SK-N-SH treated with all-trans-retinoic acid at 6 μM for 48 hours (cell line): ENCODE results near the gene SEMA5A.

Source experiments
- ISL1 ChIP-seq: fragments of 250-450 bp; sonication (Bioruptor Pico); IDR thresholded peaks from 2 replicates; pipeline ENCODE4 v2.1.2; 2022; ENCODE audit warnings: mild to moderate bottlenecking, moderate library complexity
- OSR1 ChIP-seq: fragments of 250-450 bp; sonication (Bioruptor Pico); IDR thresholded peaks from 2 replicates; pipeline ENCODE4 v1.8.0; 2022; ENCODE audit warnings: moderate library complexity, mild to moderate bottlenecking, inconsistent platforms

GRCh38 chr5:9505225-9505624 is 40.6 kb downstream of the SEMA5A start:
- no peak for TF ChIP-seq OSR1 (CRISPR knock-in tag)
- no peak for TF ChIP-seq ISL1 (CRISPR knock-in tag)
